ENCODE measurements around the gene TTC22. TPM values are rescaled to one million over a fixed set of nuclear protein-coding genes. Genes with fewer than 3 reads are reported as not detected.
A peak's percentile ranks its signal among the peaks of the same experiment; 100 is the strongest.

TTC22 gene
- 0.15 TPM in 1 of 2 replicates, not detected in the other for total RNA-seq (2014; rRNA removed; shearing (Covaris generic))

- DNase-seq (ENCODE audit: low read depth) = peak; percentile 34
Observed at GRCh38 chr1:54800899-54801759, at the start of gene TTC22. TTC22 (minus strand) TSS chr1:54801323; CDS start chr1:54801163, 160 bp downstream.

GRCh38 chr1:54850737-54851136 is 49.6 kb upstream of the TTC22 start:
- peak; percentile 91 for DNase-seq (ENCODE audit: low read depth)

GRCh38 chr1:54850069-54850730 is 49.1 kb upstream of the TTC22 start:
- DNase-seq (ENCODE audit: low read depth) = peak; percentile 82

GRCh38 chr1:54849219-54850068 is 48.3 kb upstream of the TTC22 start:
- DNase-seq (ENCODE audit: low read depth) = no peak

- no peak for DNase-seq (ENCODE audit: low read depth)
Observed at GRCh38 chr1:54848134-54848948, 47.2 kb upstream of the TTC22 start.

DNA sequence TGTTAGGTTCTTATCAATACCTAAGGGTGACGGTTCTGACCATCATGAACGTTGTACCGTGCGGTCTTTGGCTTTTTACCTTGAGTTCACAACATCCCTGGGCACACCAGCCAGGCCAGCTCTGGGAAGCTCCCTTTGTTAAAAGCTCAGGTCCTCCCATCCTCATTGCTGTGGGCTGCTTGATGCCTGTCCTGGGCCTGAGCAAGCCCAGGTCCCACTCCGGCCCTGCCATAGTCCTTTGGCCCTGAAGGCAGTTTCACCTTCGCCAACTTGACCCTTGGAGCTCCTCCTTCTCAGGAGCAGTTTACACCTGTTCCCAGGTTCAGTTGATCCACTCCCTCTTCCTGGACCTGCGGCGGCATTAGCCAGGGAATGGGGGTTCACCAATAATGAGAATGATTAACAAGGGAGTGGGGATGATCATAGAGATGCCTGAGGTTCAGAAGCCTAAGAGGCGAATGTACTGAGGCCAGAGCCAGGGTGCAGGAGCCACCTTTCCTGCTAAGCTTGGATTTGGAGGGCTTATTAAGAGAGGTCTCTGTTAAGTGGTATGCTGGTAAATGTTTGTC is 45.7 kb upstream of the TTC22 start:
- no peak for DNase-seq (ENCODE audit: low read depth)

- no peak for DNase-seq (ENCODE audit: low read depth)
Observed at GRCh38 chr1:54846301-54846700, 45.2 kb upstream of the TTC22 start.

GRCh38 chr1:54845772-54846171 is 44.6 kb upstream of the TTC22 start:
- DNase-seq (ENCODE audit: low read depth) = no peak

GRCh38 chr1:54844564-54844963 is 43.4 kb upstream of the TTC22 start:
- DNase-seq (ENCODE audit: low read depth) = no peak

GRCh38 chr1:54843449-54843848 is 42.3 kb upstream of the TTC22 start:
- DNase-seq (ENCODE audit: low read depth) = no peak

- no peak for DNase-seq (ENCODE audit: low read depth)
Observed at GRCh38 chr1:54842963-54843362, 41.8 kb upstream of the TTC22 start.

GRCh38 chr1:54842206-54842915 is 41.2 kb upstream of the TTC22 start:
- DNase-seq (ENCODE audit: low read depth) = no peak

DNA sequence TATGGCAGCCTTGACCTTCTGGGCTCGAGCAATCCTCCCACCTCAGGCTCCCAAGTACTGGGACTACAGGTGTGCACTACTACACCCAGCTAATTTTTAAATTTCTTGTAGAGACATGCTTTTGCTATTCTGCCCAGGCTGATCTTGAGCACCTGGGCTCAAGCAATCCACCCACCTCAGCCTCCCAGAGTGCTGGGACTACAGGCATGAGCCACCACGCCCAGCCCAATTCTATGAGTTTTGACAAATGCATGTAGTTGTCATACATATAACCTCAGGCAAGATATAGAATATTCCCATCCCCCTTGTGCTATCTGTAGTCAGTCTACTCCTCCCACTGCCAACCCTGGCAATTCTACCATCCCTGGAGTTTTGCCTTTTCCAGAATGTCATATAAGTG is 38.7 kb upstream of the TTC22 start:
- no peak for DNase-seq (ENCODE audit: low read depth)

- DNase-seq (ENCODE audit: low read depth) = no peak
Observed at GRCh38 chr1:54838565-54839180, 37.5 kb upstream of the TTC22 start.

DNA sequence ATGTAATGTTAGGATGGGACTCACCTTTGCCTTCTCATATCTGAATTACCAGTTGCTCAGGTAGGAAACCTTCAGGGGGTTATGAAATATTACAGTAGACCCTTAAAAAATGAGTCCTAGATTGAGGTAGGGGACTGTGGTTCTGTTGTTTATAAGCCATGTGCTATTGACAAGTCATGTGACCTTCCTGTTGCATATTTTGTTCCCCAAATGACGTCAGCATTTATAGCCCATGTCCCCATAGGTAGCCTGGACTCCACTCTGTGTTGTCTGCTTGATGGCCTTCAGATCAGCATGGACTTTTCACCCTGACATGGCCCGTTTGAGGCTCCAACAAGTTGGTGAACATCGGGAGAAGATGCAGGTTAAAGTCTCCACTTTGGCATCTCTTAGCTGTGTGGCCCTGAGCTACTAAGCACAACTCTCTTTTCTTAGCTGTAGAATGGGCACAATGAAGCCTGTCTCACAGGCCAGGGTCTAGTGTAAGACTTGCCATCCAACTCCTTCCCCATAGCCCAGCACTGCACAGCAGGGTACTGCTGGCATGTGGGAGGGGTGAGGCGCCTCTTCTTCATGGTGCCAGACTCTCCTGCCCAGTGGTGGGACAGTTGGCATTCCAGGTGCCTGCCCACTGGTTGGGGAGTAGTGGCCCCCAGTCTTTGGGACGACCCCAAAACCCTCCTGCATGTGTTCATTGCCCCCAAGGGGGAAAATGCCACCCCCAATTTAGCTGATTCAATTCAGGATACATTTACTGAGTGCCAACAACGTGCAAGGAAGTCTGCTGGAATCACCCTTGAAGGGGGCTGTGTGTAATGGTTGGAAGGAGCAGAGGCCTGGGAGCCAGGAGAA is 36.1 kb upstream of the TTC22 start:
- DNase-seq (ENCODE audit: low read depth) = no peak

- DNase-seq (ENCODE audit: low read depth) = no peak
Observed at GRCh38 chr1:54836594-54836993, 35.5 kb upstream of the TTC22 start.

- no peak for DNase-seq (ENCODE audit: low read depth)
Observed at GRCh38 chr1:54835970-54836369, 34.8 kb upstream of the TTC22 start.

DNA sequence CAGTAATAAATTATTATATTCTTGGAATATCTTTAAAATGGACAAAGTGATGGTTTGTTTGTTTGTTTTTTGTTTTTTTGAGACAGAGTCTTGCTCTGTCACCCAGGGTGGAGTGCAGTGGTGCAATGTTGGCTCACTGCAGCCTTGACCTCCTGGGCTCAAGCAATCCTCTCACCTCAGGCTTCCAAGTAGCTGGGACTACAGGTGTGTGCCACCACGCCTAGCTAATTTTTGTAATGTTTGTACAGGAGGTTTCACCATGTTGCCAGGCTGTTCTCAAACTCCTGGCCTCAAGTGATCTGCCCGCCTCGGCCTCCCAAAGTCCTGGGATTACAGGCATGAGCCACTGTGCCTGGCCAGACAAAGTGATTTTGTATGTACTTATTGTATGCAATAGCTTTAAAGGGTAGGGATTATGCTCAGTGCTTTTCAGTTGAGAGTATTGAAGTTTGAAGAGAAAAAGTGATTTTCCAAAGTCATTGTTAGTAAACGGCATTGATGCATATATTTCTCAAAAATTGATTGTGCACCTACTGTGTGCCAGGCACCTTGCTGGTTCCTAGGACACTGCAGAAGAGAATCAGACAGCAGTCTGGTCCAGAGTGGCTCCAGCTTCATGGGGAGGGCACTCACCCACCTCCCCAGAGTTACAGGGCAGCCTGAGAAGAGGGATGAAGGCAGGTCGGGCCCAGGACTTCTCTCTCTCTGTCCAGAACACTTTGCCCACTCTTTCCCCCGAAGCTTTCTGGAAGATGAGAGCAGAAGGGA is 34.2 kb upstream of the TTC22 start:
- no peak for DNase-seq (ENCODE audit: low read depth)

Measured in M059J (cell line).